HepG2 (cell line): ENCODE data around the gene NOL4L. TPM values are rescaled to one million over a fixed set of nuclear protein-coding genes. Genes with fewer than 3 reads are reported as not detected.

Experiments
- GFI1 ChIP-seq: sonication (generic); formaldehyde crosslinking; IDR thresholded peaks from 2 replicates; pipeline ENCODE4 v1.5.0; 2020; ENCODE audit warnings: missing genetic modification reagents, mild to moderate bottlenecking, borderline replicate concordance
- GMEB1 ChIP-seq: sonication (generic); formaldehyde crosslinking; IDR thresholded peaks from 2 replicates; pipeline ENCODE4 v1.5.1; 2020; ENCODE audit warnings: missing genetic modification reagents, mild to moderate bottlenecking, borderline replicate concordance
- HINFP ChIP-seq: sonication (generic); formaldehyde crosslinking; IDR thresholded peaks from 2 replicates; pipeline ENCODE4 v1.4.0; 2020; ENCODE audit warnings: low read depth, mild to moderate bottlenecking, missing genetic modification reagents
- KDM2A ChIP-seq: sonication (generic); formaldehyde crosslinking; IDR thresholded peaks from 2 replicates; pipeline ENCODE4 v1.4.0; 2020; ENCODE audit warnings: low read depth, missing genetic modification reagents, borderline replicate concordance
- NKX3-1 ChIP-seq: sonication (generic); formaldehyde crosslinking; IDR thresholded peaks from 2 replicates; pipeline ENCODE4 v1.5.0; 2020; ENCODE audit warnings: missing genetic modification reagents
- NR2F6 ChIP-seq, 2 experiments: IDR thresholded peaks; 2 replicates each; pipeline ENCODE4 v1.6.1; 2016; ENCODE audit warnings: antibody characterized with exemption in 1 of 2, mild to moderate bottlenecking in 1 of 2
- POLR2A ChIP-seq, 2 experiments: IDR thresholded peaks; 2 replicates each; pipeline ENCODE4 v1.6.1; 2011; ENCODE audit warnings: low read depth in 2 of 2, low read length in 2 of 2, mild to moderate bottlenecking in 1 of 2, moderate library complexity in 1 of 2; ENCODE audit not compliant: insufficient read depth in 1 of 2
- SP140L ChIP-seq: sonication (generic); formaldehyde crosslinking; IDR thresholded peaks from 2 replicates; pipeline ENCODE4 v1.4.0; 2020; ENCODE audit warnings: missing genetic modification reagents, borderline replicate concordance
- SRY ChIP-seq: sonication (generic); formaldehyde crosslinking; IDR thresholded peaks from 2 replicates; pipeline ENCODE4 v1.8.0; 2022; ENCODE audit warnings: mild to moderate bottlenecking, missing genetic modification reagents
- TOPORS ChIP-seq: sonication (generic); formaldehyde crosslinking; IDR thresholded peaks from 2 replicates; pipeline ENCODE4 v1.8.0; 2023; ENCODE audit warnings: mild to moderate bottlenecking, missing genetic modification reagents
- ZFP36L1 ChIP-seq: sonication (generic); formaldehyde crosslinking; IDR thresholded peaks from 2 replicates; pipeline ENCODE4 v1.8.0; 2022; ENCODE audit warnings: mild to moderate bottlenecking, missing genetic modification reagents, moderate library complexity
- ZNF18 ChIP-seq: sonication (generic); formaldehyde crosslinking; IDR thresholded peaks from 2 replicates; pipeline ENCODE4 v1.8.0; 2022; ENCODE audit warnings: mild to moderate bottlenecking, missing genetic modification reagents; ENCODE audit not compliant: insufficient replicate concordance
- ZNF281 ChIP-seq: sonication (generic); formaldehyde crosslinking; IDR thresholded peaks from 2 replicates; pipeline ENCODE4 v1.4.0; 2020; ENCODE audit warnings: missing genetic modification reagents, borderline replicate concordance
- ZNF337 ChIP-seq: sonication (generic); formaldehyde crosslinking; IDR thresholded peaks from 2 replicates; pipeline ENCODE4 v1.5.1; 2020; ENCODE audit warnings: missing genetic modification reagents, low read depth, mild to moderate bottlenecking, borderline replicate concordance
- ZNF496 ChIP-seq: sonication (generic); formaldehyde crosslinking; IDR thresholded peaks from 2 replicates; pipeline ENCODE4 v1.8.1; 2023; ENCODE audit warnings: mild to moderate bottlenecking, moderate library complexity, missing genetic modification reagents; ENCODE audit not compliant: insufficient replicate concordance
- ZNF562 ChIP-seq: sonication (generic); formaldehyde crosslinking; IDR thresholded peaks from 2 replicates; pipeline ENCODE4 v1.8.0; 2022; ENCODE audit warnings: missing genetic modification reagents, borderline replicate concordance
- ZNF775 ChIP-seq: sonication (generic); formaldehyde crosslinking; IDR thresholded peaks from 2 replicates; pipeline ENCODE4 v1.4.0; 2020; ENCODE audit warnings: missing genetic modification reagents, mild to moderate bottlenecking, moderate library complexity, borderline replicate concordance
- ZUFSP ChIP-seq: sonication (generic); formaldehyde crosslinking; IDR thresholded peaks from 2 replicates; pipeline ENCODE4 v1.9.0; 2021; ENCODE audit warnings: missing genetic modification reagents, mild to moderate bottlenecking, borderline replicate concordance
- polyA plus RNA-seq, 8 experiments: library from polyadenylated mRNA; depleted of rRNA in 3 of 8; stranded (reverse) in 7 of 8; unstranded in 1 of 8; fragments of >200 nt; fragmentation: Illumina TruSeq in 4 of 8; extraction: Trizol in 4 of 8; gene quantifications; 2 replicates each; pipeline versions ENCODE4 v1.2.1 to v1.2.3, GENCODE V29; 2011 to 2016; ENCODE audit warnings: low read depth in 4 of 8, missing spikeins in 1 of 8, mixed read lengths in 1 of 8; ENCODE audit not compliant: insufficient read depth in 1 of 8
- total RNA-seq, 5 experiments: library from RNA; depleted of rRNA; stranded (reverse); fragments of >200 nt; fragmentation: Illumina TruSeq; extraction: Trizol; gene quantifications; 2 replicates each; pipeline ENCODE4 v1.2.3, GENCODE V29; 2016; ENCODE audit warnings: low read depth in 1 of 5

NOL4L gene
- total and polyA plus RNA-seq, 2 of the 13 experiments (the other 11 are each of a cell fraction or from before 2014, with no cell fraction given), result 16.6 to 35.4 TPM

- no peak for TF ChIP-seq ZUFSP
- TF ChIP-seq GMEB1 (CRISPR knock-in tag), result no peak
- 0 out of 2 replicates have a peak, but pooled peaks have one; percentile 12 for TF ChIP-seq ZNF337 (CRISPR knock-in tag)
- no peak for TF ChIP-seq KDM2A
- TF ChIP-seq ZNF775 (CRISPR knock-in tag), result no peak; the same call in 1 of the 2 replicates
- TF ChIP-seq ZNF562 (CRISPR knock-in tag), result no peak
- 0 out of 2 replicates have a peak, but pooled peaks have one; percentile 72 for TF ChIP-seq HINFP
- no peak for TF ChIP-seq ZNF281 (CRISPR knock-in tag)
- TF ChIP-seq SP140L (CRISPR knock-in tag), result no peak
- TF ChIP-seq SRY (CRISPR knock-in tag), result peak; percentile 20; the same call in 1 of the 2 replicates
- 0 out of 2 replicates have a peak, but pooled peaks have one; percentile 41 for TF ChIP-seq TOPORS (CRISPR knock-in tag)
- TF ChIP-seq GFI1, result no peak; the same call in 1 of the 2 replicates
- TF ChIP-seq POLR2A (IDR thresholded peaks at IDR 0.05; ENCODE audit: insufficient read depth in 1 of 2, low read depth in 2 of 2, low read length in 2 of 2), result no peak
- no peak for TF ChIP-seq ZFP36L1
- TF ChIP-seq ZNF496 (CRISPR knock-in tag), result no peak
- TF ChIP-seq NKX3-1 (CRISPR knock-in tag), result no peak
- peak; percentile 8 for TF ChIP-seq ZNF18 (CRISPR knock-in tag)
- TF ChIP-seq NR2F6 (IDR thresholded peaks at IDR 0.05), result no peak
- TF ChIP-seq NR2F6 (CRISPR knock-in tag; IDR thresholded peaks at IDR 0.05), result no peak
Observed at GRCh38 chr20:32544260-32544722, 40.8 kb downstream of the NOL4L start (continued).
